HG03378 (cell line): ENCODE data around the gene CYP2C19.
"Not testable (repeated sequence)": the region's sequence is repeated elsewhere in the genome, so short reads cannot be mapped to it uniquely, and the experiment has no call there.

Source experiments
- ATAC-seq: cut with Tn5 transposase; IDR thresholded peaks from one replicate; pipeline ENCODE4 v1.9.1; 2021; ENCODE audit warnings: mild to moderate bottlenecking, moderate library complexity; ENCODE audit not compliant: unreplicated experiment

The CYP2C19 gene

DNA sequence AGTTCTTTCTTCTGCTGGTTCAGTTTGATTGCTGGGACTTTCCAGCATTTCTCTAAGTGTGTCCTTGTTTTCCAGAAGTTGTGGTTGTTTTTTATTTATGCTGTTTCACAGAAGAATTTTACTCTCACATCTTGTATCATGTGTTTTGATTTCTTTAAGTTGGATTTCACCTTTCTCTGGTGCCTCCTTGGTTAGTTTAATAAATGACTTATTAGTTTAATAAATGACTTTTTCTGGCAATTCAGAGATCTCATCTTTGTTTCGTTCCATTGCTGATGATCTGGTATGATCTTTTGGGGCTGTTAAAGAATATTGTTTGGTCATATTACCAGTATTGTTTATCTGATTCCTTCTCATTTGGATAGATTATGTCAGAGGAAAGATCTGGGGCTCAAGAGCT lies 116.2 kb downstream of the CYP2C19 start:
- no peak for ATAC-seq

DNA sequence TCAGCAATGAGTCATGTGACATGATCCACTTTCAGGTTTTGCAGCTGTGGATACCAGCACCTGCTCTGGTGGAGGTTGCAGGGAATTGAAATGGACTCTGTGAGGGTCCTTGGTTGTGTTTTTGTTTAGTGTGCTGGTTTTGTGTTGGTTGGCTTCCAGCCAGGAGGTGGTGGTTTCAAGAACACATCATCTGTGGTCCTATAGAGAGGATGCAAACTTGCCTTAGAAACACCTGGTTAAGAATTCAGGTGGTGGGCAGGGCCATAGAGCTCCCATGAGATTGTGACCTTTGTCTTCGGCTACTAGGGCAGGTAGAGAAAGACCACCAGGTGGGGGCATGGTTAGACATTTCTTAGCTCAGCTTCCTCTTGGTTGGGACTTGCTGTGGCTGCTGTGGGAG lies 116.7 kb downstream of the CYP2C19 start:
- ATAC-seq: no peak

DNA sequence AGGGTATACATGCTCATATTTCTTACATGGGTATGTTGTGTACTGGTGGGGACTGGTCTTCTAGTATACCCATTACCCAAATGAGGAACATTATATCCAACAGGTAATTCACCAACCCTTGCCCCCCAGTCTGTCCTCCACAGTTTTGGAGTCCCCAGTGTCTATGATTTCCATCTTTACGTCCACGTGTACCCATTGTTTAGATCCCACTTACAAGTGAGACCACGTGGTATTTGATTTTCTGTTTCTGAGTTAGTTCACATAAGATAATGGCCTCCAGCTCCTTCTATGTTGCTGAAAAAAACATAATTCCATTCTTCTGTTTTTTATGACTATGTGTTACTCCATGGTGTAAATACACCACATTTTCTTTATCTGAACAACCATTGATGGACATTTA lies 126.6 kb downstream of the CYP2C19 start:
- no peak for ATAC-seq

DNA sequence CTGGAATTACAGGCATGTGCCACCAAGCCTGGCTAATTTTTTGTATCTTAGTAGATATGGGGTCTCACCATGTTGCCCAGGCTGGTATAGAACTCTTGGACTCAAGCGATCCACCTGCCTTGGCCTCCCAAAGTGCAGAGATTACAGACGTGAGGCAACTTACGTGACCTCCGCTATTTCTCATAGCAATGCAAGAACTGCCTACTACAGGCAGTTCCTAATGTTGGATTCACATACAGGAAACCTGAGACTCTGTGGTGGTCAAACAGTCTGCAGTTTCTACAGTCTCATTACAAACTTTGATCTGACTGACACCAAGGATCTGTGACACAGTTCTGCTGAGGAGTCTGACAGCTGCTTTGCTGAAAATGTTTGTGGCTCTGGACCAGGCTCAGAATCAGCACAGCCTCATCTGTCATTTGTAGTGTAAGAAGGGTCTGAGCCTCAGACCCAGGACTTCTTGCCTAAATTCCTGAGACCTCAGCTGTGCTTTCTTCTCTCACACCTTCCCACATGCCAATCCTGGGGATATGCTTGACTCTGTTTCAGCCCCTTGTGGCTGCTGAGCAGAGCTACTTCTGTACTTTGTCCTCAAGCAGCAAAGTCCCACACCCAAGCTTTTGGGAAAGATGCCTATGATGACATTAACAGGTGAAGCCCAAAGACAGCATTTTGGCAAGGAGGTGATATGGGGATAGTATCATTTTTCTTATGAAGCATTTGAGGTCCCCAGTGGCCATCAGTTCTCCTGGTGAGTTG lies 128.0 kb downstream of the CYP2C19 start:
- ATAC-seq: no peak

DNA sequence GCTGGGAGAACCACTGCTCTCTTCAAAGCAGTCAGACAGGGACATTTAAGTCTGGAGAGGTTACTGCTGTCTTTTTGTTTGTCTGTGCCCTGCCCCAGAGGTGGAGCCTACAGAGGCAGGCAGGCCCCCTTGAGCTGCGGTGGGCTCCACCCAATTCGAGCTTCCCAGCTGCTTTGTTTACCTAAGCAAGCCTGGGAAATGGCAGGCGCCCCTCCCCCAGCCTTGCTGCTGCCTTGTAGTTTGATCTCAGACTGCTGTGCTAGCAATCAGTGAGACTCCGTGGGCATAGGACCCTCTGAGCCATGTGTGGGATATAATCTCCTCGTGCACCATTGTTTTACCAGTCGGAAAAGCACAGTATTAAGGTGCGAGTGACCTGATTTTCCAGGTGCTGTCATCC lies 135.9 kb downstream of the CYP2C19 start:
- not testable (repeated sequence) for ATAC-seq

DNA sequence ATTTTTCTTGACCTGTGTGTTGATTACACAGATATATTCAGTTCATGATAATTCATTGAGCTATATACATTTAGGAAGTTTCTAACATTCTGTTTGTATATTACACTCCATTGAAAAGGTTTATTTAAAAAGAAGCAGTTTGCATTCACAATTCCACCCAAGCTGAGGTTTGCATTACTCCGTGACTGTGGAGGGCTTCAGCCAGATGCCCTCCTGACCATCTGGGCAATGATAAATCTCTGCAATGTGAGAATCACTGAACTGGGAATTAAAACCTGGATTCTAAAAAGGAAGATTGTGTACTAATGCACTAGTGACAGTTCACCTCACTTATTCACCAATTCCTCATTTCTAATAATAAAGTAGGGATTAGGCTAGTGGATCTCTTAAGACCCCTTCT lies 139.6 kb downstream of the CYP2C19 start:
- no peak for ATAC-seq

DNA sequence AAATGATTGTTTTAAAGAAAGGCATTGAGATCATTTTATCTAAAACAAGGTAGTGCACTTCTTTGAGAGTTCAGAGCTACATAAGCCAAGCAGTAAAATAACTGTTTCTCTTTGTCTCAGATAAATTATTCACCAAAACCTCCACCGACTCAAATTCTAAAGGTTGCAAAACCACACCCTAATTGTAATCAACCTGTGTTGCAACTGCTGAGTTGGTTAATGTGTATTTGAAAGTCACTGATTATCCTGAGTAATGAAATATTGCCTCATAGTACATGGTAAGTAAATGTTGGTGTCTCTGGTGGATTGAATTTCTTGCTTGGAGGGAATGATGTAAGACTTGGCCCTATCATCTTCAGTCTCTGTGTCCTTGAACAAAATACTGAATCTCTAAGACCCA lies 140.1 kb downstream of the CYP2C19 start:
- ATAC-seq: peak; percentile 82
